ENCODE data around the gene BAIAP2. TPM values are rescaled to one million over a fixed set of nuclear protein-coding genes. Genes with fewer than 3 reads are reported as not detected.

BAIAP2 gene
- total RNA-seq, 2 donors from 2014 or later = 18.2 to 30.5 TPM

DNA sequence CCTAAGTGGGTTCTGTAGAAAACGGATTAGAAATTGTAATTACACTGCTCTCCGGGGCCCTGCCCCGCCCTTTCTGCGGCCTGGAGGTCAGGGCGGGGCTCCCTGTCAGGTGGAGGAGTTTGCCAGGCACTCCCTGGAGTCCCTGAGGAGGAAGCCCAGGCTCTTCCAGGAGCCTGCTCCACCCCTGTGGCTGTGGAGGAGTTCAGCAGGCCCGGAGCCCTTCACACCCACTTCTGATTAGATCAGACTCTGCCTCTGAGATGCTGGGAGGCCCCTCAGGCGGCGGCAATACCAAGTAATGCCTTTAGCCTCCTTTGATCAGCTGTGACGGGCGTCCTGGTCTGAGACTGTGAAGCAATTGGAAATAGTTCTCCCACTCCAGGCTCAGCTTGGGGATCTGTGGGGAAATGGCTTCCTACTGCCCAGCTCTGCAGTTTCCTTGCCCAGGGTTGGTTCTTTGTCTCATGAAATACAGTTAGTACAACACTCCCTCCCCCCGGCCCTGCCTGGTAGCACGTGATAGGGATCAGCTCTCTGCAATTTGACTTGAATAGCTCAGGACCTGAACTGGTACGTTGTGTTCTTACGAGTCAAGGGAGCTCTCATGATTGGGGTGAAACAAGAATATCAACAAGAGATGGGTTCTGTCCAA lies 22.3 kb downstream of the BAIAP2 start:
- DNase-seq (ENCODE audit: low spot score) = no peak
- intact Hi-C loops (cut with DNase I) = no loop called here

- intact Hi-C loops (cut with DNase I) = loop anchor here in 1 of 2 donors (1.0 kb wide), 1 partner anchor 42 kb away; no protein-coding TSS in a partner anchor
- no peak for DNase-seq (ENCODE audit: low spot score)
Measured at GRCh38 chr17:81057777-81058176, 22.8 kb downstream of the BAIAP2 start.

DNA sequence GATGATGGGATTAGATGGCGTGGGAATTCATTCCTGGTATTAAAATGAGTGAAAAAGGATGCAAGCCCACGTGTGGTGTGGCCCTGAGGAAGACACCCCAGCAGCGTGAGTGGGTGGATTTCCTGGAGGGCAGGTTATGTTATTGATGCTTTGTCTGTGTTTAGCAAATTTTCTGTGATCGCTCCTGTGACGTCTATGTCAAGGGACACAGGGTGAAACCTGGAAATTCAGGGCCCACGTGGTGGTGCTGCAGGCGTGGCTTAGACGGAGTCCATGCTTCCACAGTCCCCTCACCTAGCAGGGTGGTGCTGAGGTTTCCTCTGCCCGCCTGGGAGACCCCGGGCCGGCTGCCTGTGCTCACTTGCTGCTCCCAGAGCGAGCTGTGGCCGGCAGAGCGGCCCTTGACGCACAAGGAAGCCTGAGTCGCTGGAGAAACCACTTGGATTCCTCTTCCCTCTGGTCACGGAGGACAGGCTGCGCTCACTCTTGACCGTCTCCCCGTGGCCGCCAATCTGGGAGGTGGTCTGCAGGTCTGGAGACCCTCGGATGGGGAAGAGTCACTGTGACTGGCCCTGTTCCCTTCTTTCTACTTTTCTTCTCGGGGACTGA lies 23.4 kb downstream of the BAIAP2 start:
- intact Hi-C loops (cut with DNase I) = loop anchor here in 1 of 2 donors (1.0 kb wide), 1 partner anchor 43 kb away; no protein-coding TSS in a partner anchor

DNA sequence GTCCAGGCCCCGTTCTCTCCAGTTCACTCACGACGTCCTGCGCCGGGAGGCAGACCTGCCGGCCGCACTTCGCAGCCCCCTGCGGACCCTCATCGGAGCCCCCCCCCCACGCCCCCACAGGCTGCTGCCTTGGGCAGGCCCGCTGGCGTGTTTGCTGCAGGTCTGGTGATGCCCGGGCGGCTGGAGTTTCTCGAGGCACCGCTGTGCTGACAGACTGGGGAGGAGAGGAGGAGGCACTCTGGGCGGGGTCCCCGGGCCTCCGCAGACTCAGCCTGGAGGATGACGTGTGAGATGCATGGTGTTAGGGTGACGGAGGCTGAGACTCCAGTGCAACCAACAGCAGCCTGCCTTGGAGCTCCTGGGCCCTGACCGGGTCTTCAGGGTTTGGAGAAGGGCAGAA lies 24.1 kb downstream of the BAIAP2 start:
- no peak for DNase-seq (ENCODE audit: low spot score)
- intact Hi-C loops (cut with DNase I) = no loop called here

More for the DNA sequence above, 23.4 kb downstream of the BAIAP2 start:
- DNase-seq (ENCODE audit: low spot score) = no peak

- no peak for DNase-seq (ENCODE audit: low spot score)
- intact Hi-C loops (cut with DNase I) = no loop called here
Measured at GRCh38 chr17:81060416-81060815, 25.5 kb downstream of the BAIAP2 start.

DNA sequence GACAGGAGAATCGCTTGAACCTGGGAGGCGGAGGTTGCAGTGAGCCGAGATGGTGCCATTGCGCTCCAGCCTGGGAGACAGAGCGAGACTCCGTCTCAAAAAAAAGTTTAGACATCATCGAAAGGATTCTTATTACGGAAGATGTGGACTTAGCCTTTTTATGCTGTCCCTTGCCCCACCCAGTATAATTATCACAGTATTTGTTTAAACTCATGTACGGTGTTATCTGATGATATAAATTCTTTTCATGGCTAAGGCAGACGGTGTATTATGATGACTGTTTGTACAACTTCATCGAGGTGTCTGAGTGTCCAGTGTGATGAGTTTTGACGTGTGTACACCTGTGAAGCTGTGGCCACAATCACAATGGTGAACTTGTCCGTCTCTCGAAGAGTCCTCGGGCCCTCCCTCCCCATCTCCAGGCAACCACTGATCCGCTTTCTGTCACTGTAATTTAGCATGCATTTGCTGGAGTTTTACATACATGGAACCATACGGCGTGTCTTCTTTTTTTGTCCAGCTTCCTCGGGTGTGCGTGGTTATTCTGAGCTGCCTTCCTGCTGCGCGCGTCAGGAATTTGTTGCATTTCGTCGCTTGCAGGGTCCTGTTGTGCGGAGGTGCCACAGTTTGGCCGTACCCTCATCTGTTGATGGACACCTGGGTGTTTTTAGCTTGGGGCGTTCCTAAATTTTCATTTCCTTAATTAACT lies 26.2 kb downstream of the BAIAP2 start:
- intact Hi-C loops (cut with DNase I) = no loop called here
- DNase-seq (ENCODE audit: low spot score) = no peak

GRCh38 chr17:81062014-81062780 lies 27.2 kb downstream of the BAIAP2 start:
- intact Hi-C loops (cut with DNase I) = no loop called here
- no peak for DNase-seq (ENCODE audit: low spot score)

GRCh38 chr17:81063106-81064093 lies 28.4 kb downstream of the BAIAP2 start:
- DNase-seq (ENCODE audit: low spot score) = no peak
- intact Hi-C loops (cut with DNase I) = no loop called here

- intact Hi-C loops (cut with DNase I) = loop anchor here in 1 of 2 donors (5.0 kb wide), 2 partner anchors 847 to 1998 kb away; partner anchors contain the start of gene PCYT2
- DNase-seq (ENCODE audit: low spot score) = no peak
Measured at GRCh38 chr17:81064678-81065475, 29.9 kb downstream of the BAIAP2 start.

DNA sequence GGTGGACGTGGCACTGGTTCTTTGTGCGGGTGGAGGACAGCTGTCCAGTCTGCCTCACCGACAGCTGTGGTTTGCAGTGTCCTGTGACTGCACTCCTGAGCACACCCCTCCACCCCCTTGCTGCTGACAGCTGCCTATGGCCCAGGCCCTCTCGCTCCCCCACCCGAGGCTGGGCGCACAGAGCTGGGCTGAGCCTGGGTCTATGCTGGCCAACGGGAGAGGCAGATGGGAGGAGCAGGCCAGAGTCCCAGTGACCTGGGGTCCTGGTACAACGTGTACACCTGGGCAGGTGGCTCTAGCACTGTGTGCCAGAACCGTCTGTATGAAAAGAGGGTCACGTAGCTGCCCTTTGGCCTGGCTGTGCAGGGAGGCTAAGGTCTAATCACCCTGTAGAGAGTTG lies 30.5 kb downstream of the BAIAP2 start:
- intact Hi-C loops (cut with DNase I) = loop anchor here in 1 of 2 donors (5.0 kb wide), 2 partner anchors 847 to 1998 kb away; partner anchors contain the start of gene PCYT2
- DNase-seq (ENCODE audit: low spot score) = no peak

DNA sequence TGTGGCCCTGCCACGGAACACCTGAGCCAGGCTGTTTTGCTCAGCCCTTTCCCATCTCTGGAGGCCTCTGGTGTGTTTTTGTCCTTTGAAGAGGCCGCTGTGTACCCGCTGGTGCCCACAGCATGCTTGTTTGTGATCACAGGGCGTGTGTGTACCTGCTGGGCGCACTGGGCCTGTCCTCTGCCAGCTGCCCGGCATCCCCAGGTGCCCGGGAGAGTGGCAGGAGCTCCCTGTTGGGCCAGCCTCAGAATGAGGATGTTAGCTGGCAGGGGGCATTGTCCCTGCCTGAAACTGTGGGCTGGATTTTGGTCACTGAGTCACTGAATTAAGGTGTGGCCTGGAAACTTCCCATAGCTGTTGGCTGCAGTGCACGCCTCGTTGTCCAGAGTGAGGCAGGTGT lies 31.1 kb downstream of the BAIAP2 start:
- no peak for DNase-seq (ENCODE audit: low spot score)
- intact Hi-C loops (cut with DNase I) = loop anchor here in 1 of 2 donors (5.0 kb wide), 2 partner anchors 846 to 1999 kb away; partner anchors contain the start of gene PCYT2

GRCh38 chr17:81066771-81067315 lies 31.9 kb downstream of the BAIAP2 start:
- intact Hi-C loops (cut with DNase I) = loop anchor here in 1 of 2 donors (5.0 kb wide), 2 partner anchors 845 to 2000 kb away; partner anchors contain the start of gene PCYT2
- no peak for DNase-seq (ENCODE audit: low spot score)

DNA sequence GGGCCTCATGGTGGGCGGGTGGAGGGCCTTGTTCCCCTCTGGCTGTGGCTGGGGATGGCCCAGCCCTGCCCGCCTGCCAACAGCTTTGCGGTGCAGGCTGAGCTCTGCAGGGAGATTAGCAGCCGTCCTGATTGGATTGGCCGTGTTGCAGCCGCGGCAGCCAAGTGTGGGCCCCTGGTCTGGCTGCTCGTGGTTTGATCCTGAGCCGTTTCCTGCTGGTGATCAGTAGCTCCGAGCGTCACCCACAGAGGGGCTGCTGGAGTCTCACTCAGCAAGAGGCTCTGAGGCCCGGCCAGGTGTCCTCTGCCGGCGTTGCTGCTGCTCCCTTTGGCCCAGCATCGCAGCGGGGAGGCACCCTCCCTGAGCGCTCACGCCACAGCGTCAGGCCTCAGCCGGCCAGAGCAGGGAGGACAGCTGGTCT lies 32.5 kb downstream of the BAIAP2 start:
- no peak for DNase-seq (ENCODE audit: low spot score)
- intact Hi-C loops (cut with DNase I) = loop anchor here in 1 of 2 donors (5.0 kb wide), 2 partner anchors 845 to 2000 kb away; partner anchors contain the start of gene PCYT2

GRCh38 chr17:81068411-81069134 lies 33.6 kb downstream of the BAIAP2 start:
- intact Hi-C loops (cut with DNase I) = loop anchor here in 1 of 2 donors (5.0 kb wide), 2 partner anchors 844 to 2001 kb away; partner anchors contain the start of gene PCYT2
- no peak for DNase-seq (ENCODE audit: low spot score)

- DNase-seq (ENCODE audit: low spot score) = no peak
- intact Hi-C loops (cut with DNase I) = loop anchor here in 1 of 2 donors (5.0 kb wide), 2 partner anchors 843 to 2002 kb away; partner anchors contain the start of gene PCYT2
Measured at GRCh38 chr17:81069135-81069645, 34.2 kb downstream of the BAIAP2 start.
